H1 (cell line): Measurements from ENCODE around the gene SFRP2. TPM values are rescaled to one million over a fixed set of nuclear protein-coding genes. Genes with fewer than 3 reads are reported as not detected.

Source experiments
- CTCF ChIA-PET: fragments of 300-600 bp; sonication (Branson Sonifier 250); formaldehyde crosslinking; loops from one replicate; lab custom pipeline; 2021; ENCODE audit not compliant: partially characterized antibody; lab: Charles Lee
- POLR2A ChIA-PET: fragments of 300-600 bp; sonication (Branson Sonifier 250); formaldehyde crosslinking; loops from one replicate; lab custom pipeline; 2021; ENCODE audit warnings: inconsistent platforms; ENCODE audit not compliant: partially characterized antibody; lab: Charles Lee
- DNase-seq, 2 experiments: peaks; one replicate each; pipeline versions ENCODE4 v3.0.0 to v3.0.0-alpha.2; 2010 to 2022; ENCODE audit warnings: low spot score in 2 of 2, low read depth in 1 of 2, mixed read lengths in 1 of 2
- FAIRE-seq: peaks from 2 replicates; lab custom pipeline; 2011; peaks lifted over from hg19 to GRCh38; lab: Jason Lieb, UNC
- H2AFZ ChIP-seq: 2 replicates; pipeline ENCODE4 v1.8.1; 2012; ENCODE audit warnings: low read length, inconsistent platforms
- H2AK5ac ChIP-seq: 2 replicates; pipeline ENCODE4 v1.6.1; 2013; ENCODE audit warnings: low read depth, low read length
- H2BK120ac ChIP-seq: replicated peaks from 2 replicates; pipeline ENCODE3; 2013; ENCODE audit warnings: low read depth, low read length, inconsistent platforms
- H2BK12ac ChIP-seq: 2 replicates; pipeline ENCODE4 v1.6.1; 2013; ENCODE audit warnings: low read depth, low read length
- H2BK15ac ChIP-seq: 2 replicates; pipeline ENCODE4 v1.6.1; 2013; ENCODE audit warnings: low read length
- H2BK20ac ChIP-seq: 2 replicates; pipeline ENCODE4 v1.6.1; 2013; ENCODE audit warnings: low read length
- H2BK5ac ChIP-seq: 2 replicates; pipeline ENCODE4 v1.6.1; 2013; ENCODE audit warnings: low read depth, low read length
- H3K14ac ChIP-seq: 2 replicates; pipeline ENCODE4 v1.6.1; 2013; ENCODE audit warnings: inconsistent platforms; ENCODE audit not compliant: insufficient read length
- H3K18ac ChIP-seq: 2 replicates; pipeline ENCODE4 v1.6.1; 2013; ENCODE audit warnings: low read length; ENCODE audit errors: extremely low read depth
- H3K23ac ChIP-seq: 2 replicates; pipeline ENCODE4 v1.6.1; 2013; ENCODE audit warnings: inconsistent platforms; ENCODE audit not compliant: insufficient read length
- H3K23me2 ChIP-seq: 2 replicates; pipeline ENCODE4 v1.6.1; 2013; ENCODE audit warnings: low read depth, low read length
- H3K27ac ChIP-seq: 2 replicates; pipeline ENCODE4 v1.6.1; 2011; ENCODE audit warnings: low read depth, low read length, inconsistent platforms
- H3K27me3 ChIP-seq, 4 experiments: replicated peaks in 1 of 4; 1 replicate in 1 of 4; 2 replicates in 3 of 4; pipeline versions ENCODE4 v1.6.1 to v1.8.1; 2011 to 2013; ENCODE audit warnings: low read length in 3 of 4, mild to moderate bottlenecking in 3 of 4, inconsistent platforms in 2 of 4, mixed read lengths in 2 of 4, moderate library complexity in 1 of 4; ENCODE audit not compliant: control insufficient read depth in 3 of 4, insufficient read depth in 3 of 4; ENCODE audit errors: extremely low read depth in 1 of 4
- H3K36me3 ChIP-seq, 4 experiments: 2 replicates each; pipeline versions ENCODE4 v1.6.1 to v1.8.1; 2011 to 2013; ENCODE audit warnings: mild to moderate bottlenecking in 4 of 4, low read length in 3 of 4, moderate library complexity in 2 of 4, control low read depth in 1 of 4, inconsistent platforms in 1 of 4; ENCODE audit not compliant: insufficient read depth in 4 of 4, control insufficient read depth in 2 of 4
- H3K4ac ChIP-seq: replicated peaks from 2 replicates; pipeline ENCODE3; 2013; ENCODE audit warnings: low read length, low read depth, mixed read lengths, inconsistent platforms; ENCODE audit not compliant: insufficient read length
- H3K4me1 ChIP-seq, 4 experiments: replicated peaks in 1 of 4; 1 replicate in 1 of 4; 2 replicates in 3 of 4; pipeline versions ENCODE4 v1.6.1 to v1.8.1; 2011 to 2013; ENCODE audit warnings: low read length in 3 of 4, inconsistent platforms in 2 of 4, mixed read lengths in 1 of 4; ENCODE audit not compliant: insufficient read depth in 4 of 4, control insufficient read depth in 3 of 4
- H3K4me2 ChIP-seq, 2 experiments: 2 replicates each; pipeline versions ENCODE4 v1.6.1 to v1.8.1; 2011 to 2013; ENCODE audit warnings: low read depth in 2 of 2, low read length in 2 of 2, control low read depth in 1 of 2, inconsistent platforms in 1 of 2, mild to moderate bottlenecking in 1 of 2; ENCODE audit not compliant: insufficient read depth in 1 of 2
- H3K4me3 ChIP-seq, 4 experiments: fragments of 200-600, 300-600 bp in 1 of 4; sonication (generic), shearing (Covaris generic), sonication (Bioruptor Twin) in 1 of 4; 2 replicates each; pipeline versions ENCODE4 v1.5.1 to v1.8.1; 2011 to 2016; ENCODE audit warnings: low read length in 4 of 4, low read depth in 3 of 4, control low read depth in 2 of 4, inconsistent platforms in 2 of 4, mild to moderate bottlenecking in 2 of 4, mixed read lengths in 1 of 4, moderate library complexity in 1 of 4; ENCODE audit not compliant: insufficient read depth in 2 of 4; ENCODE audit errors: extremely low read depth in 1 of 4
- H3K56ac ChIP-seq: replicated peaks from 2 replicates; pipeline ENCODE3; 2013; ENCODE audit warnings: low read depth, mild to moderate bottlenecking, mixed read lengths, low read length, inconsistent platforms; ENCODE audit not compliant: insufficient read length
- H3K79me1 ChIP-seq: 2 replicates; pipeline ENCODE4 v1.6.1; 2013; ENCODE audit warnings: low read depth, low read length, control low read depth
- H3K79me2 ChIP-seq, 2 experiments: 2 replicates each; pipeline versions ENCODE4 v1.6.1 to v1.8.1; 2012 to 2013; ENCODE audit warnings: low read length in 2 of 2, mild to moderate bottlenecking in 2 of 2, inconsistent platforms in 1 of 2; ENCODE audit not compliant: insufficient read depth in 2 of 2, control insufficient read depth in 1 of 2
- H3K9ac ChIP-seq, 4 experiments: replicated peaks in 1 of 4; 1 replicate in 1 of 4; 2 replicates in 3 of 4; pipeline versions ENCODE4 v1.6.1 to v1.8.1; 2011 to 2013; ENCODE audit warnings: low read depth in 3 of 4, low read length in 3 of 4, control low read depth in 2 of 4, mild to moderate bottlenecking in 2 of 4, moderate library complexity in 2 of 4, inconsistent platforms in 1 of 4; ENCODE audit errors: extremely low read depth in 1 of 4
- H3K9me3 ChIP-seq, 2 experiments: 2 replicates each; pipeline versions ENCODE4 v1.6.1 to v1.8.1; 2012 to 2013; ENCODE audit warnings: mild to moderate bottlenecking in 2 of 2, moderate library complexity in 2 of 2, control low read depth in 1 of 2, inconsistent platforms in 1 of 2, low read depth in 1 of 2, low read length in 1 of 2, mixed read lengths in 1 of 2; ENCODE audit not compliant: insufficient read depth in 2 of 2
- H4K20me1 ChIP-seq, 2 experiments: replicated peaks in 1 of 2; 2 replicates each; pipeline versions ENCODE3 to v1.8.1; 2011 to 2013; ENCODE audit warnings: inconsistent platforms in 2 of 2, low read length in 2 of 2, mild to moderate bottlenecking in 1 of 2; ENCODE audit not compliant: insufficient read depth in 2 of 2, control insufficient read depth in 1 of 2
- H4K5ac ChIP-seq: 2 replicates; pipeline ENCODE4 v1.6.1; 2013; ENCODE audit warnings: low read length, low read depth, mixed read lengths, inconsistent platforms; ENCODE audit not compliant: insufficient read length
- H4K8ac ChIP-seq: 2 replicates; pipeline ENCODE4 v1.8.0; 2013; ENCODE audit warnings: mild to moderate bottlenecking, moderate library complexity, low read length, inconsistent platforms; ENCODE audit not compliant: insufficient read depth; ENCODE audit errors: extremely low read depth
- H4K91ac ChIP-seq: replicated peaks from 2 replicates; pipeline ENCODE3; 2013; ENCODE audit warnings: low read length, mixed read lengths, inconsistent platforms; ENCODE audit not compliant: insufficient read length
- BACH1 ChIP-seq: IDR thresholded peaks from 2 replicates; pipeline ENCODE4 v1.6.1; 2012; ENCODE audit warnings: low read length, improper control_type of control experiment
- CBX5 ChIP-seq: fragments of 300-800, 300-1000 bp; sonication (generic); IDR thresholded peaks from 2 replicates; pipeline ENCODE4 v1.7.1; 2016; ENCODE audit warnings: antibody characterized with exemption, low read length, low read depth
- SP4 ChIP-seq: IDR thresholded peaks from 2 replicates; pipeline ENCODE4 v1.6.1; 2012; ENCODE audit warnings: low read length, inconsistent platforms
- polyA plus RNA-seq, 7 experiments: library from polyadenylated mRNA; depleted of rRNA in 3 of 7; stranded (reverse) in 5 of 7; unstranded in 2 of 7; fragments of >200 nt in 5 of 7; fragments of 200-250 nt in 2 of 7; gene quantifications; 1 replicate in 5 of 7; 2 replicates in 1 of 7; 4 replicates in 1 of 7; pipeline versions ENCODE4 v1.2.1 to v1.2.3, GENCODE V29; 2011 to 2013; ENCODE audit warnings: missing spikeins in 2 of 7, mixed read lengths in 2 of 7
- total RNA-seq: library from RNA; stranded (reverse); fragmentation: NEBNext Ultra II Directional; extraction: Animal tissue kit (Norgen Biotek cat#: 25700); gene quantifications from 2 replicates; pipeline ENCODE4 v1.2.1, GENCODE V29; 2021

SFRP2 gene
- total and polyA plus RNA-seq, 2 of the 8 experiments (the other 6 are each of a cell fraction or from before 2014, with no cell fraction given), result 108 to 342 TPM

DNA sequence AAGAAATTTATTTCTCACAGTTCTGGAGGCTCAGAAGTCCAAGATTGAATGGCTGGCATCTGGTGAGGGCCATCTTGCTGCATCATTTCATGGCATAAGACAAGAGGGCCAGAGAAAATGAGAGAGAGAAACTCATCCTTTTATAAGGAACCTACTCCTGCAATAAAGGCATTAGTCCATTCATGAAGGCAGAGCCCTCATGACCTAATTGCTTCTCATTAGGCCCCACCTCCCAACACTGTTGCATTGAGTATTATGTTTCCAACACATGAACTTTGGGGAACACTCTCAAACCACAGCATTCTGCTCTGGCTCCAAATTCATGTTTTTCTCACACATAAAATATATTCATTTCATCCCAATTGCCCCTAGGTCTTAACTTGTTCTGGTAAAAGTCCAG lies 43.2 kb downstream of the SFRP2 start:
- H4K5ac ChIP-seq, result no peak overlapping the region
- peaks cover 0 to 14% (median 6%) of the 10 kb centered on the region in 4 experiments; a peak in 5 of 8 replicates for H3K36me3 ChIP-seq
- H2AK5ac ChIP-seq, result no peak overlapping the region
- CTCF ChIA-PET, result interaction anchor here (3.1 kb wide), 1 partner anchor 112 kb away, joined by 22 read pairs; no protein-coding TSS in a partner anchor
- H4K20me1 ChIP-seq, result peaks cover 0 to 1% of the 10 kb centered on the region in 2 experiments
- FAIRE-seq (no peak), DNase-seq (no peak)
- no peak overlapping the region for H2BK5ac ChIP-seq
- H3K14ac ChIP-seq, result no peak overlapping the region
- H3K18ac ChIP-seq, result no peak overlapping the region
- H3K9ac ChIP-seq, result no peak overlapping the region
- no peak overlapping the region for H2BK15ac ChIP-seq
- POLR2A ChIA-PET, result no interaction called here
- H3K4me3 ChIP-seq, result no peak overlapping the region
- no peak overlapping the region for H3K27ac ChIP-seq
- H4K91ac ChIP-seq, result no peak overlapping the region
- no peaks in the 10 kb centered on the region for H3K79me1 ChIP-seq
- H2BK12ac ChIP-seq, result no peak overlapping the region
- no peaks in the 10 kb centered on the region for H3K4me1 ChIP-seq
- no peaks in the 10 kb centered on the region for H3K79me2 ChIP-seq
- TF ChIP-seq BACH1 (no peak), SP4 (no peak), CBX5 (no peak)
- no peak overlapping the region for H3K4me2 ChIP-seq
- H3K4ac ChIP-seq, result no peak overlapping the region
- no peaks in the 10 kb centered on the region for H3K27me3 ChIP-seq
- no peak overlapping the region for H2BK20ac ChIP-seq
- H2AFZ ChIP-seq, result no peak overlapping the region
- no peak overlapping the region for H4K8ac ChIP-seq
- H3K23me2 ChIP-seq, result no peaks in the 10 kb centered on the region
- H3K9me3 ChIP-seq, result peaks cover 4 to 8% of the 10 kb centered on the region in 2 experiments; a peak in 2 of 4 replicates
- no peak overlapping the region for H3K23ac ChIP-seq
- no peak overlapping the region for H2BK120ac ChIP-seq
- no peak overlapping the region for H3K56ac ChIP-seq
